ENCODE results near the gene CRELD2. TPM values are rescaled to one million over a fixed set of nuclear protein-coding genes. Genes with fewer than 3 reads are reported as not detected.

The CRELD2 gene
- total and polyA plus RNA-seq, 2 of the 4 experiments (the other 2 are of a cell fraction) = 36.2 to 70.7 TPM

DNA sequence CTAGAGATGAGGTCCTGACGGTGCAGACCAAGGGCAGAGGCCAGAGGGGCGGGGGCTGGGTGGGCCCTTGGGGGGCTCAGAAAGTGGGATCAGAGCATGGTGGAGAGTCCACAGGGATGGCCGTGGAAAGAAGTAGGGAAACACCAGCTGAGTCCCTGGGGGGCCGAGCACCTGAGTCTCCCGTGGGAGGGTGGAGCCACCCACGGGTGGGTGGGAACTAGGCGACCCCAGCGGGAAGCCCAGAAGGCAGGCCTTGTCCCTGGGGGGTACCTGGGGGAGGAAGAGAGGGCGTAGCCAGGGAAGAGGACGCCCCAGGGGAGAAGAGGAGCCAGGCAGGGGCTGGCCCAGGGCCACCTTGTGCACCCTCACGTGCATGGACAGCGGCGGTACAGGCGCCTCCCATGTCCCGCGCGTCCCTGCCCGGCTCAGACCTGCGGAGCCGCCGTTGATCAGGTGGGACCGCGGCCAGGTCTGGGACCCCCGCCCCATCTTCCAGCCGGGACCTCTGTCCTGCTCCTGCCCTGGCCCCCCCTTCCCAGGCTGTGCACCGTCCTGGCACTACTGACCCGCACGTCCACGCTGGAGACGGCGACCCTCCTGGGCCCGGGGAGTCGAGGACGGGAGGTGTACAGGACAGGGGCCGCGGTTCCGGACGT is 10.2 kb downstream of the CRELD2 start:
- no TSS peak for BruUV-seq (replicated peaks)
- H4K91ac ChIP-seq (ENCODE audit: insufficient read depth, low read depth, low read length) = no peak overlapping the region
- H2AFZ ChIP-seq (replicated peaks; ENCODE audit: low read length, poor library complexity) = no peak overlapping the region
- H3K27me3 ChIP-seq (ENCODE audit: control insufficient read depth, insufficient read depth, low read length) = no peaks in the 10 kb centered on the region
- H2BK5ac ChIP-seq (ENCODE audit: low read depth, low read length, poor library complexity, severe bottlenecking) = no peak overlapping the region
- TF ChIP-seq RCOR1 (IDR thresholded peaks at IDR 0.05; ENCODE audit: insufficient replicate concordance, low read length) (no peak), RFX5 (IDR thresholded peaks at IDR 0.05; ENCODE audit: low read depth, low read length) (no peak), MAZ (IDR thresholded peaks at IDR 0.05; ENCODE audit: borderline replicate concordance, low read depth, low read length) (no peak), CHD1 (IDR thresholded peaks at IDR 0.05; ENCODE audit: low read depth, low read length) (no peak), MXI1 (IDR thresholded peaks at IDR 0.05; ENCODE audit: borderline replicate concordance, low read depth, low read length) (no peak), NFE2L2 (IDR thresholded peaks at IDR 0.05; ENCODE audit: low read depth, low read length) (no peak), MAFK (IDR thresholded peaks at IDR 0.05; ENCODE audit: low read depth, low read length) (no peak), POLR2A (IDR thresholded peaks at IDR 0.05; ENCODE audit: low read depth, low read length) (no peak), BHLHE40 (IDR thresholded peaks at IDR 0.05; ENCODE audit: low read depth, low read length) (no peak), SMC3 (IDR thresholded peaks at IDR 0.05; ENCODE audit: low read depth, low read length) (no peak), FOS (IDR thresholded peaks at IDR 0.05; ENCODE audit: low read depth, low read length) (no peak)
- TF ChIP-seq, protein P1, sequence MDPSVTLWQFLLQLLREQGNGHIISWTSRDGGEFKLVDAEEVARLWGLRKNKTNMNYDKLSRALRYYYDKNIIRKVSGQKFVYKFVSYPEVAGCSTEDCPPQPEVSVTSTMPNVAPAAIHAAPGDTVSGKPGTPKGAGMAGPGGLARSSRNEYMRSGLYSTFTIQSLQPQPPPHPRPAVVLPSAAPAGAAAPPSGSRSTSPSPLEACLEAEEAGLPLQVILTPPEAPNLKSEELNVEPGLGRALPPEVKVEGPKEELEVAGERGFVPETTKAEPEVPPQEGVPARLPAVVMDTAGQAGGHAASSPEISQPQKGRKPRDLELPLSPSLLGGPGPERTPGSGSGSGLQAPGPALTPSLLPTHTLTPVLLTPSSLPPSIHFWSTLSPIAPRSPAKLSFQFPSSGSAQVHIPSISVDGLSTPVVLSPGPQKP (IDR thresholded peaks at IDR 0.05; ENCODE audit: borderline replicate concordance, low read depth, low read length) = no peak
- TF ChIP-seq, protein P2, sequence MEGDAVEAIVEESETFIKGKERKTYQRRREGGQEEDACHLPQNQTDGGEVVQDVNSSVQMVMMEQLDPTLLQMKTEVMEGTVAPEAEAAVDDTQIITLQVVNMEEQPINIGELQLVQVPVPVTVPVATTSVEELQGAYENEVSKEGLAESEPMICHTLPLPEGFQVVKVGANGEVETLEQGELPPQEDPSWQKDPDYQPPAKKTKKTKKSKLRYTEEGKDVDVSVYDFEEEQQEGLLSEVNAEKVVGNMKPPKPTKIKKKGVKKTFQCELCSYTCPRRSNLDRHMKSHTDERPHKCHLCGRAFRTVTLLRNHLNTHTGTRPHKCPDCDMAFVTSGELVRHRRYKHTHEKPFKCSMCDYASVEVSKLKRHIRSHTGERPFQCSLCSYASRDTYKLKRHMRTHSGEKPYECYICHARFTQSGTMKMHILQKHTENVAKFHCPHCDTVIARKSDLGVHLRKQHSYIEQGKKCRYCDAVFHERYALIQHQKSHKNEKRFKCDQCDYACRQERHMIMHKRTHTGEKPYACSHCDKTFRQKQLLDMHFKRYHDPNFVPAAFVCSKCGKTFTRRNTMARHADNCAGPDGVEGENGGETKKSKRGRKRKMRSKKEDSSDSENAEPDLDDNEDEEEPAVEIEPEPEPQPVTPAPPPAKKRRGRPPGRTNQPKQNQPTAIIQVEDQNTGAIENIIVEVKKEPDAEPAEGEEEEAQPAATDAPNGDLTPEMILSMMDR (conservative IDR thresholded peaks at IDR 0.05; ENCODE audit: low read depth, low read length) = no peak
- TF ChIP-seq, protein P3, sequence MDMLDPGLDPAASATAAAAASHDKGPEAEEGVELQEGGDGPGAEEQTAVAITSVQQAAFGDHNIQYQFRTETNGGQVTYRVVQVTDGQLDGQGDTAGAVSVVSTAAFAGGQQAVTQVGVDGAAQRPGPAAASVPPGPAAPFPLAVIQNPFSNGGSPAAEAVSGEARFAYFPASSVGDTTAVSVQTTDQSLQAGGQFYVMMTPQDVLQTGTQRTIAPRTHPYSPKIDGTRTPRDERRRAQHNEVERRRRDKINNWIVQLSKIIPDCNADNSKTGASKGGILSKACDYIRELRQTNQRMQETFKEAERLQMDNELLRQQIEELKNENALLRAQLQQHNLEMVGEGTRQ (IDR thresholded peaks at IDR 0.05; ENCODE audit: low read depth, low read length) = no peak
- no peak overlapping the region for H3K56ac ChIP-seq (ENCODE audit: extremely low read depth, insufficient read depth, low read length)
- H3K9me3 ChIP-seq (ENCODE audit: control insufficient read depth, insufficient read depth, low read length) = no peaks in the 10 kb centered on the region
- no peak overlapping the region for H3K14ac ChIP-seq (replicated peaks; ENCODE audit: low read depth, low read length)
- no peak overlapping the region for H3K27ac ChIP-seq (ENCODE audit: insufficient read depth, low read length)
- no peak overlapping the region for H3K4ac ChIP-seq (ENCODE audit: low read depth, low read length)
- no peak overlapping the region for H3K4me2 ChIP-seq (ENCODE audit: low read depth, low read length)
- H4K8ac ChIP-seq (ENCODE audit: low read depth in 2 of 2, low read length in 2 of 2) = no peak overlapping the region
- no peak overlapping the region for H4K5ac ChIP-seq (ENCODE audit: low read depth, low read length)
- H2AK5ac ChIP-seq (ENCODE audit: low read depth, low read length) = no peak overlapping the region
- ChIA-PET CTCF (no interaction called here), POLR2A (ENCODE audit: unreplicated experiment) (interaction anchor here (1.3 kb wide), 1 partner anchor 10 kb away, joined by 3 read pairs; the partner anchor contains the start of genes ALG12 and CRELD2)
- peaks cover 5% of the 10 kb centered on the region for H3K4me1 ChIP-seq (ENCODE audit: control insufficient read depth, insufficient read depth, low read length)
- H3K4me3 ChIP-seq (ENCODE audit: insufficient read depth, low read depth, low read length) = no peak overlapping the region
- no peak overlapping the region for H2BK20ac ChIP-seq (ENCODE audit: low read depth, low read length)
- dilution Hi-C loops (cut with HindIII; ENCODE audit: low sequenced_read_pairs, unreplicated experiment) (no loop called here), intact Hi-C loops (cut with micrococcal nuclease) (no loop called here), in situ Hi-C loops (cut with MboI; ENCODE audit: low sequenced_read_pairs) (no loop called here)
- no peak for DNase-seq
- no peak overlapping the region for H3K18ac ChIP-seq (ENCODE audit: low read depth, low read length)
- no peaks in the 10 kb centered on the region for H3K79me1 ChIP-seq (ENCODE audit: low read depth in 1 of 2, low read length in 2 of 2)
- H3K9me1 ChIP-seq (ENCODE audit: insufficient read depth, low read length) = no peaks in the 10 kb centered on the region
- peak overlapping the region; percentile 72 for H2AK9ac ChIP-seq (replicated peaks; ENCODE audit: low read depth, low read length, poor library complexity)
- H2BK120ac ChIP-seq (ENCODE audit: low read depth, low read length) = no peak overlapping the region
- WGBS, 2 experiments (ENCODE audit: extremely low coverage in 2 of 2, insufficient read length in 1 of 2) = 43% methylated on average over 20 of the region's 38 CpGs; no CpG with 5 or more reads in 1 of the 2 experiments
- H3K9ac ChIP-seq (ENCODE audit: low read depth, low read length) = no peak overlapping the region
- no peak overlapping the region for H2BK15ac ChIP-seq (ENCODE audit: low read depth, low read length)
- no peaks in the 10 kb centered on the region; the same call in 1 of the 2 replicates for H4K20me1 ChIP-seq (ENCODE audit: insufficient read depth, low read length)
- no peak for ATAC-seq (ENCODE audit: low read depth)
- no peak overlapping the region for H3K23ac ChIP-seq (ENCODE audit: low read depth, low read length)
- H3K36me3 ChIP-seq (ENCODE audit: control insufficient read depth, insufficient read depth, low read length) = peaks cover 16% of the 10 kb centered on the region; the same call in 1 of the 2 replicates

Data from IMR-90 (cell line).